Measurements from ENCODE around the gene IFRD1. TPM values are rescaled to one million over a fixed set of nuclear protein-coding genes. Genes with fewer than 3 reads are reported as not detected.
A peak's percentile ranks its signal among the peaks of the same experiment; 100 is the strongest.
"Not testable (repeated sequence)": the region's sequence is repeated elsewhere in the genome, so short reads cannot be mapped to it uniquely, and the experiment has no call there.

Gene IFRD1
- total RNA-seq, 4 donors from 2014 or later: 78.5 to 85.1 (median 80.4) TPM

DNA sequence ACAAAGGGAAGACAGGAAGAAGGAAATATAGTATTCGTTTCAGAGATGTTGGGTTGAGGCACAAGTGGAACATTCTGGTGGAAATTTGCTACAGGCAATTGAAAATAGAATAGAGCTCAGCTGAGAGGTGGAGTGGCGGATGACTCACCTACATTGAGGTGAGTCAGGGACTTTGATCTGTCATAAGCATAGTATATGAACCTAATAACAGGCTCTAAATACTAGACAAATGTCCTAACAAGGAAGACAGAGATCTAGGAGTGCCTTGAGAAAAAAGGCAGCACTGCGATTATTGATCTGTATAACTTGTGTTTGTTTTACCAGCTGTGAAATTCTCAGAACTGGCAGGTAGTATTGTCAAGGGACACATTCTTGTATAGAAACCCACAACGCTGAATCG, 907 bp upstream of the IFRD1 start:
- DNase-seq (ENCODE audit: low spot score): no peak
- ATAC-seq (ENCODE audit: low FRiP score): peak; percentile 29
- no peak for TF ChIP-seq CTCF (IDR thresholded peaks at IDR 0.05)

DNA sequence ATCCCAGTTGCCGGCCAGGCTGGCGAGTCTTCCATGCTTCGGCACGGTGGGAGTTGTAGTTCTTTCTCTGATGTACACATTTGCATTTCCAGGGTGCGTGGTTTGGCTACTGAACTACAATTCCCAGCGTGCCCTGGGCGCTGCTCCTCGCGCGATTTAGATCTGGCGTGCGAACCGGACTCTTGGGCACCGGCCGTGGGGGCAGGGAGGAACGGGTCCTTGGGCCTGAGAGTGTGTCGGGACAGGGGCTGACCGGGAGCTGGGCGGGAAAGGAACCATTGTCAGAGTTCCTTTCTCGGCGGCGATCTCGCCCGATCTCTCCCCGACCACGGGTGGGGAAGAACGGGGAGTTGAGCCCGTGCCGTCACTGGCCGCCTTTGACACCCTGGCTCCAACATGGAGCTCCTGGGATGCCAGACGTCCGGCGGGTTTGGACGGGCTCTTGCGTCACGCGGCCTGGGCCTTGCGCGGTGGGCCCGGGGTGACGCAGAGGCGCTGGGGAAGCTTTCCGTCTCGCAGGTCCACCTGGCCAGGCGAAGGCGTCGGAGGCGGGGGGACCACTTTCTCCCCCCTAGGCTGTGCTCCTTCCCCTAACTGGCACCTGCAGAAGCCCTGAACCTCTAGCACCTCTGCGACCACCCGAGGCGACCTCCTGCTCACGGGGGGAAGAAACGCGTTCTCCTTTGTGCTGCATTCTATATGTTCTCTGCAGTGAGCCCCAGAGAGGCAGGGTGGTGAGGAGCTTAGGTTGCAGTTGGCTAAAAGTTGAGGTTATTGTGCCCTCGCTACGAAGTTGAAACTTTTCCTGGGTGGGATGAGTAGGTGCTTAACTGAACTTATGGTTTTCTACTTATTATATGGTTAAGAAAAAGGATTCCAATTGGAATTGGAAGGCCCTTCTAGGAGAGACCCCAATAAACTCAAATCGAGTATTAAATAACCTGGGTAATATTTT, 824 bp downstream of the IFRD1 start:
- TF ChIP-seq CTCF (IDR thresholded peaks at IDR 0.05): no peak
- peak; percentile 92 for ATAC-seq (ENCODE audit: low FRiP score)
- peak; percentile 85 for DNase-seq (ENCODE audit: low spot score)

DNA sequence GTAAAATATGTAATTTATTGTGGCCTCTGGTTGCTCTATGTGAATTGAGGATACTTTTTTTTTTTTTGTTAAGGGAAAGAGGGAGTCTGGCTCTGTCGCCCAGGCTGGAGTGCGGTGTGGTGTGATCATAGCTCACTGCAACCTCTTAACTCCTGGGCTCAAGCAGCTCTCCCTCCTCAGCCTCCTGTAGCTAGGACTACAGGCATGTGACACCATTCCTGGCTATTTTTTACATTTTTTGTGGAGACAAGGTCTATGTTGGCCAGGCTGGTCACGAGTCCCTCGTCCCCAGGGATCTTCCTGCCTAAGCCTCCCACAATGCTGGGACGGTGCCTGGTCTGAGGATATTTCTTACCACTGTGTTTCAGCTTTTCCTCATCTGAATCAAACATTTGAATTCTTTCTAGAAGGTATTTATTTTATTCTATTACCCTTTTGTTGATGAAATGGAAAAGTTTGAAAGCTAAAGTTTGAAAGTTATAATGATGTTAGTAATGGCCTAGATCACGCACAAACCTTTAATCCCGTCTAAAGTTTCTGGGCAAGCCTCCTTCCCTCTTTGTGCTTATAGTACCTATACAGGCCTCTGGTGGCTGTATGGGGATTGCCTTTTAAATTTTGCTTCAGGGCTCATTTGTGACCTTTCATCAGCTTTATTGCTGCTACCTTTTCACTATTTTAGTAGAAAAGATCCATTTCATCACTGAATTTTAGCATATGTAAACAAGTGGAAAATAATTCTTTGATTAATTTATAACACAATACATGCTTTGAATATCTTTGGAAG, 2.0 kb downstream of the IFRD1 start:
- no peak for DNase-seq (ENCODE audit: low spot score)
- ATAC-seq (ENCODE audit: low FRiP score): no peak
- no peak for TF ChIP-seq CTCF (IDR thresholded peaks at IDR 0.05)

DNA sequence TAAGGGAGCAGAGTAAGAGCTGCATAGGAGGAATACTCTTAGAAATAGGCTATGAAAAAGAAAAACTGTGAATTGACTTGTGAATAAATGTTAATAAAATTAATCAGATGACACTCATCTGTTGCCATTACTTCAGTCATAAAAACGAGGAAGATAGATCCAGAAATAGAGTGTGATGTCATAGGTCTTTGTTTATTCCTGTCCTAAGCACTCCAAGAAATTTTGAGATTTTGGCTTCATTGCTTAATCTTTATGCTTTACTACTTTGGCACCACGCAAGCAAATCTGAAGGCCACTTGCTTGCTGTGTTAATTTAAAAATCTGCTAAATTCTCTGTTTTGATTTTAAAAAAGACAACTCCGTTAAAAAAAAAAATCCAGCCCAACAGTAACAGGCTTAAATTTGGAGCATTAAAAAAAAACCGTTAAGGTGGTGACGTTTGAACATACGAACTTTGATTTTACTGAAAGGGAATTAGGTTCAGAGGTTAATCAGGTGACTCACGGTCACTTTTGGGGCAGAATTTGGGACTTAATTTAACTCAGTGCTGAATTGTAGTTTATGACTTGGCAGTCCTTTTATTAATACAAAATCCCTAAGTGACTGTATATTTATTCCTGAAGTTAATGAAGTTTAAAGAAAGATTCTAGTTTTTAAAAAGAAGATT, 3.4 kb downstream of the IFRD1 start:
- no peak for ATAC-seq (ENCODE audit: low FRiP score)
- TF ChIP-seq CTCF (IDR thresholded peaks at IDR 0.05): no peak
- no peak for DNase-seq (ENCODE audit: low spot score)

DNA sequence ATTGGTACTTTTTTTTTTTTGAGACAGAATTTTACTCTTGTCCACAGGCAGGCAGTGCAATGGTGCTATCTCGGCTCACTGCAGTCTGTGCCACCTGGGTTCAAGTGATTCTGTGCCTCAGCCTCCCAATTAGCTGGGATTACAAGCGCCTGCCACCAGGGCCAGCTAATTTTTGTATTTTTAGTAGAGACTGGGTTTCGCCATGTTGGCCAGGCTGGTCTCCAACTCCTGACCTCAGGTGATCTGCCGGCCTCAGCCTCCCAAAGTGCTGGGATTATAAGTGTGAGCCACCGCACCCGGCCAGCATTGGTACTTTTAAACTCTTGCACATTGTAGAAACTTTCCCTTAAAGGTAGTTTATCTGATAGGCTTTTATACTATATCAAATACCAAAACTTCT, 3.9 kb downstream of the IFRD1 start:
- ATAC-seq (ENCODE audit: low FRiP score); DNase-seq (ENCODE audit: low spot score): not testable (repeated sequence)

DNA sequence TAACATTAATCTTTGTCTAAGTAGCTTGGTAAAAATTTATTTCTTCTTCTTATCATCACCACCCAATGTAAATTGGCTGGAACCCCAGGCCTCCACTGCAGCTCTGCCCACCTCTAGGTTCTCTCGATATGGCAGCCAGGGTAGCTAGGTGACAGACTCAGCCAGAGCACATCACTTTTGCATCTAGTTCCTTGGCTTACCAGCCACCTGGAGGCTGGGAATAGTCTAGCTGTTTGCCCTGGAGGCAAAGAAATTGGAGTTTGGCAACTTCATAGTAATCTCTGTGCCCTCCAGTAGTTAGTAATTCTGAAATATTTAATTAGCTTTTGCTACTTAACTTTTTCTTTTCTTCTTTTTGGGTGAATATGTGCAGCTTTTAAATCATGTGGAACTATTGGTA, 9.4 kb downstream of the IFRD1 start:
- TF ChIP-seq CTCF (IDR thresholded peaks at IDR 0.05): no peak
- DNase-seq (ENCODE audit: low spot score) (no peak), ATAC-seq (ENCODE audit: low FRiP score) (no peak)

DNA sequence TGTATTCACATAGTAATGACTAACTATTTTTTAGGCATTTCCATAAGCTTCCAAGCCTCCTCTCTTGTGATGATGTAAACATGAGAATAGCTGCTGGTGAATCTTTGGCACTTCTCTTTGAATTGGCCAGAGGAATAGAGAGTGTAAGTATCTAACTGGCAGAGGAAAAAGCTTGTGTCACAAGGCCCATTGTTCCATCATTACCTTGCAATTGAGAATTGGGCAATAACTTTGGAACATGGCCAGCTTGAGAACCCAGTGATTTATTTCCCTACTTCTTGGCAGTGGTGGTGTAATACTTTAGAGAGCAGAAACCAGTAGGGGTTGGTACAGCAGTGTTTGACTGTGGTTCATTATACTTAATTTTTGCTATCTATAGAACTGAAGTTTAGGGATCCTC, 12.0 kb downstream of the IFRD1 start:
- ATAC-seq (ENCODE audit: low FRiP score) (peak; percentile 89), DNase-seq (ENCODE audit: low spot score) (no peak)
- TF ChIP-seq CTCF (IDR thresholded peaks at IDR 0.05): no peak
